H9 (cell line): ENCODE measurements around the gene TYSND1. TPM values are rescaled to one million over a fixed set of nuclear protein-coding genes. Genes with fewer than 3 reads are reported as not detected.

Experiments
- DNase-seq: peaks from one replicate; pipeline ENCODE4 v3.0.0-alpha.2; 2017
- H2AFZ ChIP-seq: one replicate; pipeline ENCODE4 v1.6.1; 2013; ENCODE audit warnings: mild to moderate bottlenecking, low read length, control low read depth, moderate library complexity
- H2AK5ac ChIP-seq: 2 replicates; pipeline ENCODE4 v1.6.1; 2013; ENCODE audit warnings: low read length, control low read depth, mixed read lengths; ENCODE audit not compliant: insufficient read length
- H2BK120ac ChIP-seq: one replicate; pipeline ENCODE4 v1.6.1; 2013; ENCODE audit warnings: low read depth, mild to moderate bottlenecking, low read length, control low read depth, inconsistent platforms; ENCODE audit not compliant: poor library complexity, severe bottlenecking
- H2BK12ac ChIP-seq: 2 replicates; pipeline ENCODE4 v1.6.1; 2013; ENCODE audit warnings: low read length, control low read depth, mixed read lengths, low read depth; ENCODE audit not compliant: insufficient read length
- H2BK15ac ChIP-seq: 2 replicates; pipeline ENCODE4 v1.6.1; 2013; ENCODE audit warnings: low read depth, low read length, control low read depth
- H2BK20ac ChIP-seq: one replicate; pipeline ENCODE4 v1.6.1; 2013; ENCODE audit warnings: low read depth, mild to moderate bottlenecking, low read length, control low read depth, inconsistent platforms; ENCODE audit not compliant: poor library complexity, severe bottlenecking
- H2BK5ac ChIP-seq: 2 replicates; pipeline ENCODE4 v1.6.1; 2013; ENCODE audit warnings: low read length, control low read depth, mixed read lengths; ENCODE audit not compliant: insufficient read length
- H3K14ac ChIP-seq: 2 replicates; pipeline ENCODE4 v1.6.1; 2013; ENCODE audit warnings: low read length, control low read depth; ENCODE audit not compliant: insufficient read depth
- H3K18ac ChIP-seq: 2 replicates; pipeline ENCODE4 v1.6.1; 2013; ENCODE audit warnings: low read depth, mild to moderate bottlenecking, mixed read lengths, low read length, control low read depth; ENCODE audit not compliant: insufficient read length
- H3K23ac ChIP-seq: 2 replicates; pipeline ENCODE4 v1.6.1; 2013; ENCODE audit warnings: low read length, control low read depth, mixed read lengths, low read depth; ENCODE audit not compliant: insufficient read length
- H3K23me2 ChIP-seq: 2 replicates; pipeline ENCODE4 v1.6.1; 2013; ENCODE audit warnings: low read depth, mild to moderate bottlenecking, mixed read lengths, low read length, control low read depth; ENCODE audit not compliant: insufficient read length, poor library complexity, severe bottlenecking
- H3K27ac ChIP-seq: 2 replicates; pipeline ENCODE4 v1.5.1; 2013; ENCODE audit warnings: low read length, control low read depth, mixed read lengths, low read depth; ENCODE audit not compliant: insufficient read length
- H3K27me3 ChIP-seq: 2 replicates; pipeline ENCODE4 v1.6.1; 2013; ENCODE audit warnings: low read length, control low read depth, inconsistent platforms; ENCODE audit not compliant: insufficient read depth
- H3K4ac ChIP-seq: 2 replicates; pipeline ENCODE4 v1.6.1; 2013; ENCODE audit warnings: low read depth, mild to moderate bottlenecking, control low read depth, inconsistent platforms, low read length, moderate library complexity
- H3K4me1 ChIP-seq: 2 replicates; pipeline ENCODE4 v1.6.1; 2013; ENCODE audit warnings: low read length, control low read depth, inconsistent platforms; ENCODE audit not compliant: insufficient read depth
- H3K4me2 ChIP-seq: 2 replicates; pipeline ENCODE4 v1.6.1; 2013; ENCODE audit warnings: low read length, control low read depth, mixed read lengths; ENCODE audit not compliant: insufficient read length, insufficient read depth
- H3K56ac ChIP-seq: 2 replicates; pipeline ENCODE4 v1.6.1; 2013; ENCODE audit warnings: low read depth, mild to moderate bottlenecking, mixed read lengths, low read length, control low read depth; ENCODE audit not compliant: insufficient read length
- H3K79me1 ChIP-seq: 2 replicates; pipeline ENCODE4 v1.6.1; 2013; ENCODE audit warnings: low read depth, mild to moderate bottlenecking, moderate library complexity, low read length, control low read depth, inconsistent platforms; ENCODE audit not compliant: insufficient read depth, poor library complexity, severe bottlenecking
- H3K79me2 ChIP-seq: 2 replicates; pipeline ENCODE4 v1.6.1; 2013; ENCODE audit warnings: low read length, control low read depth, inconsistent platforms; ENCODE audit not compliant: insufficient read depth
- H3K9ac ChIP-seq: 2 replicates; pipeline ENCODE4 v1.6.1; 2013; ENCODE audit warnings: low read length, control low read depth, mixed read lengths; ENCODE audit not compliant: insufficient read length; ENCODE audit errors: extremely low read depth
- H3K9me3 ChIP-seq: one replicate; pipeline ENCODE4 v1.6.1; 2013; ENCODE audit warnings: low read depth, low read length, inconsistent platforms; ENCODE audit not compliant: control insufficient read depth
- H3T11ph ChIP-seq: one replicate; pipeline ENCODE4 v1.6.1; 2013; ENCODE audit warnings: mild to moderate bottlenecking, low read length, control low read depth, inconsistent platforms
- H4K20me1 ChIP-seq: one replicate; pipeline ENCODE4 v1.6.1; 2013; ENCODE audit not compliant: control insufficient read depth, insufficient read length, insufficient read depth
- H4K5ac ChIP-seq: 2 replicates; pipeline ENCODE4 v1.6.1; 2013; ENCODE audit warnings: low read depth, mild to moderate bottlenecking, mixed read lengths, low read length, control low read depth; ENCODE audit not compliant: insufficient read length
- H4K8ac ChIP-seq: replicated peaks from 2 replicates; pipeline ENCODE4 v1.6.1; 2013; ENCODE audit warnings: low read length, control low read depth, mixed read lengths, low read depth; ENCODE audit not compliant: insufficient read length
- H4K91ac ChIP-seq: 2 replicates; pipeline ENCODE4 v1.6.1; 2013; ENCODE audit warnings: low read depth, mild to moderate bottlenecking, moderate library complexity, mixed read lengths, low read length, control low read depth; ENCODE audit not compliant: insufficient read length
- H3K27ac Mint-ChIP-seq, 3 experiments: 2 replicates in 2 of 3; 3 replicates in 1 of 3; pipeline ENCODE4 v1.8.0; 2020 to 2021; ENCODE audit warnings: mixed read lengths in 3 of 3, mild to moderate bottlenecking in 1 of 3, moderate library complexity in 1 of 3
- H3K27me3 Mint-ChIP-seq: 2 replicates; pipeline ENCODE4 v1.8.0; 2021; ENCODE audit warnings: low read depth, mild to moderate bottlenecking, moderate library complexity, mixed read lengths
- H3K36me3 Mint-ChIP-seq, 3 experiments: 2 replicates in 2 of 3; 3 replicates in 1 of 3; pipeline ENCODE4 v1.8.0; 2020 to 2021; ENCODE audit warnings: low read depth in 3 of 3, mixed read lengths in 3 of 3; ENCODE audit not compliant: insufficient read depth in 1 of 3
- H3K4me1 Mint-ChIP-seq, 2 experiments: 2 replicates each; pipeline ENCODE4 v1.8.0; 2020; ENCODE audit warnings: mixed read lengths in 2 of 2
- H3K4me3 Mint-ChIP-seq, 2 experiments: 2 replicates in 1 of 2; 3 replicates in 1 of 2; pipeline ENCODE4 v1.8.0; 2020 to 2021; ENCODE audit warnings: mild to moderate bottlenecking in 2 of 2, mixed read lengths in 2 of 2, moderate library complexity in 1 of 2
- H3K9me3 Mint-ChIP-seq, 2 experiments: 2 replicates in 1 of 2; 3 replicates in 1 of 2; pipeline ENCODE4 v1.8.0; 2020; ENCODE audit warnings: mild to moderate bottlenecking in 2 of 2, mixed read lengths in 2 of 2, moderate library complexity in 1 of 2
- WGBS: extraction: QIAGEN DNeasy Blood & Tissue Kit; methylation state at CpG from one replicate; pipeline ENCODE4 v1.1.7; 2013; ENCODE audit warnings: missing lambda C conversion rate, low lambda C conversion rate, mixed read lengths; ENCODE audit not compliant: insufficient read length; ENCODE audit errors: extremely low coverage; 5-methylcytosine and 5-hydroxymethylcytosine counted together
- total RNA-seq: library from RNA; stranded (reverse); gene quantifications from 2 replicates; pipeline ENCODE4 v1.2.1, GENCODE V29; 2021
- TF ChIP-seq, protein P1 (sequence below): fragments of 200-600 bp; sonication (generic); conservative IDR thresholded peaks from 3 replicates; pipeline ENCODE4 v1.8.0; 2021; ENCODE audit warnings: antibody characterized with exemption, mild to moderate bottlenecking

Gene TYSND1
- total RNA-seq, 1 experiment from 2014 or later, result 12.8 TPM

DNA sequence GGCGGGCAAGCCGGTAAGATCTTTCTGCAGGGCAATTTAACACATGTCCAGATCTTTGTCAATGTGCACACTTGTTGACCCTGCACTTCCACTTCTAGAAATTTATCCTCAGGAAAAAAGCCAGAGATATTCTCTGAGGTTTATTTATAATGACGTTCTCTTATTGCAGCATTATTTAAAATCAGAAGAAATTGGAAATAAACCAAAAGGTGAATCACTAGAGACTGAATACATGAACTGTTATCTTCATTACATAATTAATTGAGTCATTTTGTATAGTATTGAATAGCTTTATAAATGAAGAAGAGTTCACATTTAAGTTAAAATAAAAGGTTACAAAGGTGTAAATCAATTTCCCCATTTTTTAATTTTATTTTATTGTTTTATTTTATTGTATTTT, 40.1 kb upstream of the TYSND1 start:
- Histone ChIP-seq H3K23me2 (no peaks in the 10 kb centered on the region), H3K4ac (no peak overlapping the region), H2BK15ac (no peak overlapping the region), H3T11ph (no peak overlapping the region), H3K27ac (no peak overlapping the region), H3K56ac (no peak overlapping the region), H3K79me2 (no peaks in the 10 kb centered on the region), H3K27me3 (no peaks in the 10 kb centered on the region), H2BK20ac (no peak overlapping the region), H4K20me1 (no peaks in the 10 kb centered on the region), H4K8ac (no peak overlapping the region), H3K9ac (no peak overlapping the region), H2BK120ac (no peak overlapping the region), H2AFZ (no peak overlapping the region), H2BK5ac (no peak overlapping the region), H3K4me1 (no peaks in the 10 kb centered on the region), H3K18ac (no peak overlapping the region), H3K4me2 (no peak overlapping the region), H4K91ac (no peak overlapping the region), H3K14ac (no peak overlapping the region), H3K79me1 (no peaks in the 10 kb centered on the region), H2AK5ac (no peak overlapping the region), H2BK12ac (no peak overlapping the region), H3K23ac (no peak overlapping the region), H3K9me3 (no peaks in the 10 kb centered on the region), H4K5ac (no peak overlapping the region)
- no peaks in the 10 kb centered on the region for H3K9me3 Mint-ChIP-seq
- no peak overlapping the region for H3K27ac Mint-ChIP-seq
- WGBS, result no CpG with 5 or more reads among the region's 3 CpGs
- no peaks in the 10 kb centered on the region for H3K4me1 Mint-ChIP-seq
- TF ChIP-seq, protein P1, sequence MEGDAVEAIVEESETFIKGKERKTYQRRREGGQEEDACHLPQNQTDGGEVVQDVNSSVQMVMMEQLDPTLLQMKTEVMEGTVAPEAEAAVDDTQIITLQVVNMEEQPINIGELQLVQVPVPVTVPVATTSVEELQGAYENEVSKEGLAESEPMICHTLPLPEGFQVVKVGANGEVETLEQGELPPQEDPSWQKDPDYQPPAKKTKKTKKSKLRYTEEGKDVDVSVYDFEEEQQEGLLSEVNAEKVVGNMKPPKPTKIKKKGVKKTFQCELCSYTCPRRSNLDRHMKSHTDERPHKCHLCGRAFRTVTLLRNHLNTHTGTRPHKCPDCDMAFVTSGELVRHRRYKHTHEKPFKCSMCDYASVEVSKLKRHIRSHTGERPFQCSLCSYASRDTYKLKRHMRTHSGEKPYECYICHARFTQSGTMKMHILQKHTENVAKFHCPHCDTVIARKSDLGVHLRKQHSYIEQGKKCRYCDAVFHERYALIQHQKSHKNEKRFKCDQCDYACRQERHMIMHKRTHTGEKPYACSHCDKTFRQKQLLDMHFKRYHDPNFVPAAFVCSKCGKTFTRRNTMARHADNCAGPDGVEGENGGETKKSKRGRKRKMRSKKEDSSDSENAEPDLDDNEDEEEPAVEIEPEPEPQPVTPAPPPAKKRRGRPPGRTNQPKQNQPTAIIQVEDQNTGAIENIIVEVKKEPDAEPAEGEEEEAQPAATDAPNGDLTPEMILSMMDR, result no peak
- DNase-seq, result no peak
- no peak overlapping the region for H3K4me3 Mint-ChIP-seq
- peaks cover 32% of the 10 kb centered on the region for H3K27me3 Mint-ChIP-seq
- H3K36me3 Mint-ChIP-seq, result no peaks in the 10 kb centered on the region
